ENCODE data around the gene SPATA1.
"Not testable (repeated sequence)": the region's sequence is repeated elsewhere in the genome, so short reads cannot be mapped to it uniquely, and the experiment has no call there.

The SPATA1 gene

DNA sequence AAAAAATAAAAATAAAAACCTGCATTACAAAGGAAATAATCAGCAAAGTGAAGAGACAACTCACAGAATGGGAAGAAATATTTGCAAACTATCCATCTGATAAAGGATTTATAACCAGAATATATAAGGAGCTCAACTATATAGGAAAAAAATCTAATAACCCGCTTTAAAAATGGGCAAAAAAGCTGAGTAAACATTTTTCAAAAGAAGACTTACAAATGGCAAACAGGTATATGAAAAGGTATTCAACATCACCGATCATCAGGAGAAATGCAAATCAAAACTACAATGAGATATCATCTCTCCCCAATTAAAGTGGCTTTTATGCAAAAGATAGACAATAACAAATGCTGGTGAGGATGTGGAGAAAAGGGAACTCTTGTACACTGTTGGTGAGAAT is 4.0 kb downstream of the SPATA1 start:
- no peak for DNase-seq

DNA sequence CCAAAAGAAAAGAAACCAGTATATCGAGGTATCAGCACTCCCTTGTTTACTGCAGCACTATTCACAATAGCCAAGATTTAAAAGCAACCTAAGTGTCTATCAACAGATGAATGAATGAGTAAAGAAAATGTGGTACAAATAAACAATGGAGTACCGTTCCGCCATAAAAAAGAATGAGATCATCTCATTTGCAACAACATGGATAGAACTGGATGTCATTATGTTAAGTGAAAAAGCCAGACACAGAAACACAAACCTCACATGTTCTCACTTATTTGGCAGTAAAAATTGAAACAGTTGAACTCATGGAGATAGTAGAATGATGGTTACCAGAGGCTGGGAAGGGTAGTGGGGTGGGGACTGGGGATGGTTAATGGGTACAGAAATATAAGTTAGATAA is 4.5 kb downstream of the SPATA1 start:
- no peak for DNase-seq

DNA sequence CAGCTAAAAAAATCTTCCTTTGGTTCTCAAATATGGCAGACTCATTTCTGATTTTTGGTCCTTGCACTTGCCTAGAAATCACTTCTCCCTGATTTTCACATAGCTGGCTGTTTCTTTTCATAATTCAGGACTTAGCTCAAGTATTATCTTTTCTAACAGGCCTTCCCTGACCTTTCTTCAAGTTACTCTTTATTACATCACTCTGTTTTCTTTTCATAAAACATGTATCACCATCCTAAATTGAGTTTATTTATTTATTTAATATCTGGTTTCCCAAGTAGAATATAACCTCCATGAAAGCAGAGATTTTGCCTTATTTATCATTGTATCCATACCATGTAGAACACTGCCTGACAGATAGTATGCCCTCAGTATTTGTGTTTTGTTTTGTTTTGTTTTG is 18.4 kb downstream of the SPATA1 start:
- DNase-seq, result no peak

DNA sequence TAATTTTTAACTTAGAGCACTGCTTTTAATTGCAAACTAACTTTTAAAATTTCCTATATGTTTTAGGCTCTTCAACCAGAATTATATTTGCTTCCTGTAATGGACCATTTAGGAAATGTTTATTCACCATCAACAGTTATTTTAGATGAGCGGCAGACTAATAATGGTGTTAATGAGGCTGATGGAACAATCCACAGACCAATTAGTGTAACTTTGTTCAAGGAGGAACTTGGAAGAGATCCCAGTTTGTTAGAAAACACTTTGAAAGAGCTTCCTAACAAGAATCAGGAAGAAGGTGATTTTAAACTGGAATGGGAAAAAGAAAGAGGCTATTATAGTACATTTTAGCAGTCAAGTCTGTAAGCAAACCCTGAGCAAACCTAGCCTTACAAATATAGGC is 19.6 kb downstream of the SPATA1 start:
- DNase-seq, result no peak

DNA sequence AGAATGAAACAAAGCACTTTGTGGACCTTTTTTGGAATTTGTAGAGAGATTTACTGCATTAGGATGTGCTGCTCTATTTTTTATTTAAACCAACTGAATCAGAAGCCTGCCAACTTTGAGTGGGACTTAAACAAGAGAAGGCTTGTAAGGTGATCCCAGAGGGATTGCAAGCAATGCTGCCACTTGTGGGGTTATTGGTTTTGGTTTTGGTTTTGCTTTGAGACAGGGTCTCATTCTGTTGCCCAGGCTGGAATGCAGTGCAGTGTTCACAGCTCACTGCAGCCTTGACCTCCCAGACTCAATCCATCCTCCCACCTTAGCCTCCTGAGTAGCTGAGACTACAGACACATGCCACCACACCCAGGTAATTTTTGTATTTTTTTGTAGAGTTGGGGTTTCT is 32.4 kb downstream of the SPATA1 start:
- DNase-seq, result no peak

DNA sequence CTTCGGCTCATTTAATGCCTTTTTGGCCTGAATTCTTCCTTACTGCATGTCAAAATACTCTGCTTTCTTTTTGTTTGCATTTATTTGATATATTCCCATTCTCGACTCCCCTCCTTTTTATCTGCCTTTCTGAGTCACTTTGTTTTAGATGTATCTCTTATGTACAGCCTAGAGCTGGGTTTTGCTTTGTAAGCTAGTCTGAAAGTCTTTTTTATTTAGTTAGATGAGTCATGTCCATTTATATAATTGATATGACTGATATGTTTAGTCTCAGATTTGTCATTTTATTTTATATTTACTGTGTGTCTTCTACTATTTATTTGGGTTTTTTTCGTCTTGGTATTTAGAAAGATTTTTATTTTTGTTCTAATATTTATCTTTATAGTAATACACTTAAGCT is 33.8 kb downstream of the SPATA1 start:
- DNase-seq, result no peak

DNA sequence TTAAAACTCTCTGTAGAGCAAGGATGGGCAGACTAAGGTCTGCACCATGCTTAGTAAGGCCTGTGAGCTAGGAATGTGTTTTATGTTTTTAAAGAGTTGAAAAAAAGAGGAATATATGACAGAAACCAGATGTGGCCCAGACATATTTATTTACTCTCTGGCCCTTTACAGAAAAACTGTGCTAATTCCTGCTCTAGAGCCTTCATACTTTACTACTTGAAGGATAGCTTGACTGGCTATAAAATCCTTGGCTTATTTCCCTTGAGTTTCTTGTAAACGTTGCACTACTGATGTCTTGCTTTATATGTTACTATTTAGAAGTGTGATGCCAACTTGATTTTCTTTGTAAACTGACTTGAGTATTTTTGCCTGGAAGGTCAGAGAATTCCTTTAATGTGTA is 34.6 kb downstream of the SPATA1 start:
- DNase-seq, result no peak

DNA sequence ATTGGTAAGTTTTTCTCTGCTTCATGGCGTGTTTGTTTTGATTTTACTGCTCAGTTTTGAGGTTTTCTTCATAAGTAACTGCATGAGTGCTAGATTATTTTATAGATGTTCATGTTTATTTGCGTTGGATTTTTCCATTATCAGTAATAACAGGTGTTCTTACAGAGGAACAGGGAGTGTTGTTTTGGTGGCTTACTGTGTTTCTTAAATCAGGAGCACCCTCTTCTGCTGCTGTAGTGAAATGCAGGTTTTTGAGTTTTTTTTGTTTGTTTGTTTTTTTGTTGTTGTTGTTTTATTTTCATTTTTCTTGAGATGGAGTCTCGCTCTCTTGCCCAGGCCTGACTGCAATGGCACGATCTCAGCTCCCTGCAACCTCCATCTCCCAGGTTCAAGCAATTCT is 35.5 kb downstream of the SPATA1 start:
- DNase-seq, result no peak

DNA sequence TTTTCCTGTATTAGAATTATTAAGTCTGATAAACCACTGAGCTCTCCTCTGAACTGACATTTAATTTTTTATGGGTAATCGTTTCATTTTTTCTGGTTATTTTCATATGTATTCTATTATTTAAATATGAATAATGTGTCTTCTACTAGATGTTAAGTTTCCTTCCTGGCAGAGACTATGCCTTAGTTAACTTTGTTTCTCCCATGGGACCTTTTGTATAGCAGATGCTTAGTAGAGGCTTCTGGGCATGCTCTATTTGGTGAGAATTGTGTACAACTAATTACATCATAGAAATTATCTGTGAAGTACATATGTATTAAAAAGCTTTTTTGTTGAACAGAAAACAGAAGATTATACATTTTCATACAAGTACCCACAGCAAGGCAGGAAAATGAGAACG is 44.6 kb downstream of the SPATA1 start:
- no peak for DNase-seq

DNA sequence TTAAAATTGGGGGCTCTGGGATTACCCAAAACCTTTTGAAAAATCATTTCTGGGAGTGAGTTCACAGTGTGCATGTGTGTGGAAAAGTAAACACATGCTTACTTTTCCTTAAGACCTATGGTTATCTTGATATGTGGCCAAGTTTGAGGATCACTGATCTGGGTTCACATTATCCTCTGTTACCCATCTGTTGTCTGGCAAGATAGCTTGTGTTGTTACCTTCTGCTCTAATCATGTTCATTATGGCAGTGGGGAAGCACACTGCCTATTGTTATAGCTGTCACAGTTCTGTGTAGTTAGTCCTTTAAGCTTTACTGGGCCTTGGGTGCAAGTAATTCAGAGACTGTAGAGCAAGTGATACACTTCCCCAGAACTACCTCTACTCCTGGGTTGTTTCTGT is 63.0 kb downstream of the SPATA1 start:
- DNase-seq, result no peak

DNA sequence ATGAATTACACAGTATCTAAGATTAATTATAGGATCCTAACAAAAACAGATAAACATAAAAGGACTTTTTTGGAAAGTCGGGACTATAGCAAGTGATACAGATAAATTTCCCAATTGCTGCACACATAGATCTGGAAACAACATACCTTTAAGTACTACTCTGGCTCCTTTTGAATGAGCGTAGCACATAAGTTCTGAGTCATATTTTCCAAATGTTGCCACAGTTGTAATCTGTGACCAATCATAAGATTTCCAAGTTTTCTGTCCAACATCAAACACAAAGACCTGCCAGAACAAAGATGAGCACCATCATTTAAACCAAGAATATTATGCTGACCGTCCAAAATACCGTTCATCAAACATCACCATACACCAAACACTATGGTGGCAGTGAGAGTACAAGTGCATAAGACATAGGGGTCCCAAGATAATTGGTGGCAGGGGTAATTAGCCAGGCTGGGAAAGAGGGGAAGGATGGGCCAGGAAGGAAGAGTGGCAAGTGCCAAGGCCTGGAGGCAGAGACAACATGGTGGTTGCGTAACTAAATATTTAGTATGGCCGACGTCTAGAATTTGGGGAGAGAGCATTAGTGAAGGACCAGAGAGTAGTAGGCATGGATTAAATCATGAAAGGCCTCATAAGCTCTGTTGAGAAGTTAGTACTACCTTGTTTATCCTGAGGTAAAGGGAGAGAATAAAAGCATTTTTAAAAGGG is 64.4 kb downstream of the SPATA1 start:
- DNase-seq, result no peak

DNA sequence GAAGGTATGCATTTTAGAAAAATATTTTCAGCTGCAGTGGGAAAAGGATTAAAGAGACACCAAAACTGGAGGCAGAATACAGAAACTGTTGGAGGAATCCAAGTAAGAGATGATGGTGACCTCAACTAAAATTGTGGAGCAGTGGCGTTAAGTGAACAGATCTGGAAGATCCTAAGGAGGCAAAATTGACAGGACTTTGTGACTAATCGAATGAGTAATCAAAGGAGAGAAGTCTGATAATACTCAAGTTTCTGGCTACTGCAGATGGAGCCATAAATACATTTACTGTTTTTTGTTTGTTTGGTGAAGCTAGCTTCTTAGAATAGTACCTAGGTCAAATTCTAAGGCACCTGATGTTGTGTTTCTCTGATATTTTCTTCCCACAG is 65.0 kb downstream of the SPATA1 start:
- DNase-seq, result no peak

DNA sequence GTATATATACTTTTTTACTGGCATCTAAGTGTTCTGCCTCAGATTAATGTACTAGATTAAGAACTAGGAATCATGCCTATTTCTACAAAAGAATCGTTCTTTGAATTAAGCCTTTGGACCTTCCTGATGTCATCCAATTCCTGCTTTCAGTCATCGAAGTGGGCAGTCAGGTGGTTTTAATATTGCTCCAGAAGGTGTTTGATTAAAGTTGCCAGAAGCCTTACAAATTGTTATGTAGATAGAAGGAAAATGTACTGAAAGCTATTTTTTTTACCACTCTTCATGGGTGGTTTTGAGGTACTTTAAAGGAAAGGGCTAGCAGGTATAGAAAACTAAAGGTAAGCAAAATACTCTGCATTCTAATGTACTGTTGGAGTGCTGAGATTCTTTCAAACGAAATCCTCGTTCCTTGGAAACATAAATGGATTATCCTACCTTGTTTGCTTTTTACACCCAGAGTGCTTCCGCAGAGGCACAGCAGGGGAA is 67.3 kb downstream of the SPATA1 start:
- DNase-seq, result no peak

DNA sequence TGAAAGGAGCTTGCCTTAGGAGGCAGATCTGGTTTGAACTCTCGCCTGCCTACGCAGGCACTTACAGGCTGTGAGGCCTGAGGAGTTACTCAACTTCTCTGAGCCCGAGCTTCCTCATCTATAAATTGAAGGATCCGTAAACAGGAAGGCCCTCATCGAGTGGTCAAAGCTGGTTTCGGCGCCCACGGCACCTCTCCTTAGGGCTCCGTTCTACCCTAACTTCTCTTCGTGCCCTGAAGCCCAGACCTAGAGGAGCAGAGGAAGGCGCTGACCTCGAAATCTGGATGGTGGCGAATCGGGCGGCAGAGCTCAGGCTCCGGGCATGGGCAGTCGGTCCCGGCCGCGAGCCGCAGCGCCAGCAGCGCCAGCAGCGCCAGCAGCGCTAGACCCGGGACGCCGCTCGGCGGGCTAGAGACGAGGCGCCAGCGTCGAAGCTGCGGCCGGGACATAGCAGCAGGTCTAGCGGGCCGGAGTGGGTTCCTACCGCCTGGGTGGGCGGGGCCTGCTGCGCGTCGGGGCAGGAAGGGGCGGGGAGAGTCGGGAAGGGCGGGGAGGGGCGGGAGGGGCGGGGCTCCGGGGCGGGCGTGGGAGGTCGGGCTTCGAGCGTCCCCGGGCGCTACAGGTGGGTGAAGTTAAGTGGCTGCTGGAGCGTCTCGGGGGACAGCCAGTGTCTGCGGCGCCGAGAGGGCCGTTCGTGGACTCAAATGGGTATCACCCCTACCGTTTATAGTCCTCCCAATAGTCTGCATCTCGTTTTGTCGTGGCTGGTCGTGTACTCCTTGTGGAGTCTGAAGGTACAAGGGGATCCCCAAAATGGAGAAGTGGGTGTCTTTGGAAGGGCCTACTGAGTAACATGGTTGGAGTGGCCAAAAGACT is 68.0 kb downstream of the SPATA1 start, which contains the start of gene CTBS:
Gene CTBS, minus strand, starts transcription at position 474 of the 876 bp plus-strand sequence. Its CDS starts 25 bp downstream, at position 449.
- peak; percentile 82 for DNase-seq

DNA sequence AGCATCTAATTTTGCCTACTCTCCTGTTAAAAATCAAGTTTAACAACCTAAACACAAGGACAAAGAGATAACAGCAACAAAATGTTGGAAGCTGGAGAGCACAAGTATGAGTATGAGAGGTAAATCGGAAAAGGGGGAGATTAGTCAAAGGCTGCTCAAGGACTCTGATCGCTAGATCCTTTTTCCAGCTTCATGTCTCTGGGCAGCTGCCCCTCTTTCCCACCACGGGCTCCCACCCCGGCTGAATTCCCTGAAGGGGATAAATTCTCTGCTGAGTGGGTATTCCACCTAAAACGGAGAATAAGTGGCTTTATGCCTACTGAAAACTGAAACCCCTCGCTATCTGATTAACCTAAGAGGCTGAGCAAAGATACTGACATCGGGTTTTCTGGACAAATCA is 68.8 kb downstream of the SPATA1 start:
- no peak for DNase-seq

DNA sequence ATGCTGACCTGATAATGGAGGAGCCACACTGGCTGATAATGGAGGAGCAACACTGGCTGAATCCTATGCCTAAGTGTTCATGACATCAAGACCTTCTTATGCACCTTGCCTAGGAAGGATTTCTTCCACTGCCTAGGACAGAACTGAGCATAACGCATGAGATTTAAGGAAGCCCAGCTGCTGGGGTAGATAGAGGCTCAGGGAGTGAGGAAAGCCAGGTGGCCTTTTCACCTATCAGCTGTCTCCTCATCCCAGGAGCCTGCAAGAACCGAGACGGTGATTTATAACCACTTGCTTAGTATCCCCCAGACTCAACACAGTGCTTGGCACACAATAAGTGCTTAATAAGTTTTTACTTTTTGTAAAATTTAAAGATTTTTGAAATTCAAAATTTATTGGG is 75.5 kb downstream of the SPATA1 start:
- DNase-seq, result no peak

DNA sequence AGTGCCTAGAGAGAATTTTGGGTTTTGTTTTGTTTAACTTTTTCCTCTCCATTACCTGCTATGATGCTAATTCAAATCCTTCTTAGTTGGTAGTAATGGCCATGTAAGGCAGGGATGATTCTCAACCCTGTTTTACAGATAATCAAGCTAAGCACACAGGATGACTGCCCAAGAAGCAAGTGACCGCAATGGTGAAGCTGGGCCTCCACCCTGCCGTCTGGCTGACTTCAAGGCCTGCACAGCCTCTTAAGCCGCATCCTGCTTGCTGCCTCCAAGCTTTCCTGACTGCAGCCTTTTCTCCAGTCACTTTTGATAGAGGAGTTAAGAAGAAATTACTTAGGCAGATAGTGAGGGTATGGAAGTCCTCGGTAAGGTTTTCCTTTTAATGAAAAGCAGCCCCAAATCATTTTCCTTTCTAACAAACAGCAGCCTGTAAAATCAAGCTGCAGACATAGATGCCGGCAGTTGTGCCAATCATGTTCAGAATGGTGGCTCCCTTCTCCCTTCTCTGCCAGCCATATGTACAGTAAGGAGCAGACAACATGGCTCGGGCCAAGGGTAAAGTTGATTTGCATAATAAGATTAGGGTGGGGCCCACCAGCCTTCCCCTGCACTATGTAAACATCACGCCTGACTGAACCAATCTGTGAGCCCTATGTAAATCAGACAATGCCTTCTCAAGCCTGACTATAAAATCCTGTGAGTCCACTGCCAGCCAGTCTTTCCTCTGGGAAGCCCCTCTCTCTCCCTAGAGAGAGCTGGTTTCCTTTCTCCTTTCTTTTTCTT is 76.8 kb downstream of the SPATA1 start:
- no peak for DNase-seq

DNA sequence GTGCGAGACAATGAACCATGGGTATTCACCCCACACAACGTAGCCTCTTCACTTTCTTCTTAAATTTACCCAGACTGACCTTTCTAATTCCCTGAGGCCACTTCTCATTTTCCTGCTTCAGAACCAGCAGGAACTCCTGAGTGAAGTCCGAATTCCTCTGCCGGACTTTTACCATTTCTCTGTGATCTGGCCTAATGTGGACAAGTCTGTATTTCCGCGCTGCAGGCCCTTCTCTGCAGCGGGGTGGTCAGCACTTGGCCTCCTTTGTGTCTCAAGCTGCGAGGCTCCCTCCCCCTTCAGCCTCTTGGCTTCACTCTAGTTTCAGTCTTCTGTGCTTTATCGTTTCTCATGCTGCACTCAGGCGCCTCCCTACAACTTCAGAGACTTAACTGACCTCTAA is 77.5 kb downstream of the SPATA1 start:
- DNase-seq, result no peak

DNA sequence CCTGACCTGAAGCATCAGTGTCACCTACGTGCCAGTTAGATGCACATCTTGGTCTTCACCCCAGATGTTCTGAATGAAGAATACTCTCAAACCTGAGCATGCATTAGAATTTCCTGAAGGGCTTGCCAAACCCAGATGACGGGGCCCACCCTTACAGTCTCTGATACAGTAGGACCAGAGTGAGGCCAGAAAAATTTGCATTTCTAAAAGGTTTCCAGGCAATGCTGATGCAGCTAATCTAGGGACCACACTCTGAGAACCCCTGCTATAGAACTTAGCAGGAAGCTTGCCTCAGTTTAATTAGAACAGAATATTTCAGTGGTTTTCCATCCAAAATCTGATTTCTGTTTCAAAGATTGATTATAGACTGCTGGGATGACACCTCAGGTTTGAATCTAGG is 77.9 kb downstream of the SPATA1 start:
- DNase-seq, result no peak

DNA sequence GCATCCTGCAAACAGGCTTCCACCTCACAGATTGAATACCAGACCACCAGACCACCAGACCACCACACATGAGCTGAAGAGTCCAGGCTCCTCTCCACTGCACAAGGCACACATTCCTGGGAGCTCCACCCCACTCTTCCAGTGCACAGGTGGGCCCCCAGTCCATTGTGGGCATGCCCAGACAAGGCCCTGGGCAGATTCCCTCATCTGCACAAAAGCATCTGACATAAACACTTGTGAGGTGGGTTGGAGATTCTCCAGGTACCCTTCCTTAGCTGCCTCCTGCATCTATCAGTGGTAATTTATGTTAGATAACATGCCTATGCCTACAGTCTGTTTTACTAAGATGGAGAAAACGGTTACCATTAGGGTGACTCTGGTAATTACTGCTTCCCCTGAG is 79.6 kb downstream of the SPATA1 start:
- no peak for DNase-seq

DNA sequence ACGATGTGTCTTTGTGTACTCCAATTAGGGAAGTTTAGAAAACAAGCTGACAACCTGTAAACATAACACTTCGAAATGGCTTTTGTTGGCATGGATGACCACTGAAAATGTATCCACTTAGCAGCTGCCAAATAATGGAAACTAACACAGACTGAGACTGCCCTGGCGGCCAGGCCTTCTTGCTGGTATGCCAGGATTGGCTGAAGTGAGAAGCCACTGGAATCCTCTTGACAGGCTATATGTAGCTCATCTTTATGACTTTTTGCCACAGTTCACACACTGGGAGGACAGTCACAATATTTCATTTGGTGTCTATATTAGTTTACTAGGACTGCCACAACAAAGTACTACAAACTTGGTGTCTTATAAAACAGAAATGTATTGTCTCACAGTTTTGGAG is 80.9 kb downstream of the SPATA1 start:
- DNase-seq, result no peak

DNA sequence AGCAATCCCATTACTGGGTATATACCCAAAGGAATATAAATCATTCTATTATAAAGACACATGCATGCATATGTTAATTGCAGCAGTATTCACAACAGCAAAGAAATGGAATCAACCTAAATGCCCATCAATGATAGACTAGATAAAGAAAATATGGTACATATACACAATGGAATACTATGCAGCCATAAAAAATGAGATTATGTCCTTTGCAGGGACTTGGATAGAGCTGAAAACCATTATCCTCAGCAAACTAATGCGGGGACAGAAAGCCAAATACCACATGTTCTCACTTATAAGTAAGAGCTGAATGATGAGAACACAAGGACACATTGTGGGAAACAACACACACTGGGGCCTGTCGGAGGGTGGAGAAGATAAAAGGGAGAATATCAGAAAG is 88.8 kb downstream of the SPATA1 start:
- DNase-seq, result not testable (repeated sequence)

DNA sequence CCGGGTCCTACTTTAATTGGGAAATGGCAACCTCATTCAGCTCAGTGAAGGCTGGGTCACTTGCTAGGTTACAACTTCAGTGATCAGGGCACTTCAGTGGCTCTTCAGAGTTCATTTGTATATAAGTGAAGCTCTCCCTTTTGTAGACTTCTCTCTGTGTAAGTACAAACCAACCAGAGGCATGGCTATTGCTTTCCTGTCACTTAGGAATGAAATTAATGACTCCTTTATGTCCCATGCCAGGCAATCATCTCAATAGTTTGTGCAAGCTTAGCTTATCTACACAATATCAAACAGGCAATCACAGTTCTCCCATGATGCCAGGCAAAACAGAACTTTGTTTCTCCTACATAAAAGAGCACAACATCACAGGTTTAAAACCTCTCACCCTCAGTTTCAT is 90.8 kb downstream of the SPATA1 start:
- DNase-seq, result no peak

DNA sequence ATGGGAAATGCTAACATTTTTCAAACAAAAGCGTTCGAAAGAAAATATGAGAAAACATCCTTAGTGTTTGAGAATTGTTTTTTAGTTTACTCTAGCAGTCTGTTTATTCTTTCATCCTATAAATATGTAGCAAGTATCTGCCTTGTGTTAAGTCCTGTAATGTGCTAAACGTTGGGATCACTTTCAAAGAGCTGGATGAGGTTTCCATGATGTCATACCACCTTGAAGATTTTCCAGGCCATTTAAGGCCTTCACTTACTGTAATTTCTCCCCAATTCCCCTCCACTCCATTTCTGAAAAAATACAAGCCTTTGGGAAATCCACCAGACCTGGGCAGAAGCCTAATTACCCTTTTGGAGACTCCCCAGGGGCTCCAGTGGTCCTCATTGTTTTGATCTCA is 92.2 kb downstream of the SPATA1 start:
- no peak for DNase-seq

Measured in NCI-H2029 treated with DMSO at 0.1 percent for 48 hours (cell line).